Measurements from ENCODE around the gene RBM4B. TPM values are rescaled to one million over a fixed set of nuclear protein-coding genes. Genes with fewer than 3 reads are reported as not detected.
A peak's percentile ranks its signal among the peaks of the same experiment; 100 is the strongest.

Gene RBM4B
- polyA plus RNA-seq, 3 donors, result 66.8 to 68.8 (median 66.8) TPM

DNA sequence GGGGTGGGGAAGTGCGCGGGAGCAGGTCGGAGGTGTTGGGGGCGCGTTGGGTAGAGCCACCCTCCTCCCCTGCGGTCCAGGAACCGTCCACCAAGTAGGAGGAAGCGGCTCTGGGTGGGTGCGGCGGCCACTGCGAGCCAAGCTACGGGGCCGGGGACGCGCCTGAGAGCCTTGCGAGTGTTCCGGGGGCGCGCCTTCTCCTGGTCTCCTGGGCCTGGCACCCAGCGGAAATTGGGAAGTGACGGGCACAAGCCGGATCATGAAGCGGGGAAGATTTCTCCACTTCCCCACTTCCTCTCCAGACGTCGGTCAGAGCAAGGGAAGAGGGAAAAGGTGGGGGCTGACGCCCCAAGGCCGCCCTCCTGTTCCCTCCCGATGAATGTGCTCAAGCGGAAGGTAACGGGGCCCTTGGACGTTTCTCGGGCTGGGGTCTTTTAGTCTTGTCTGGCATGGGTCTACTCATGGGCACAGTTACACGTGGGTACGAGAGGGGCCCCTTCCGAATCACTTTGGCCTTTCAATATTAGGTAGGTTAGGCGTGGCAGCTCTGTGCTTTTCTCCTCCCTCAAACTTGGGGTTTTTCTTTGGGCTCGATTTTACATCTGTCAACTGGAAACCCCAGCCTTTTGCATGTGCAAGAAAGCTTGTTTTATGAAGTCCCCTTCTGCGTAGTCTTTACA, 60.4 kb downstream of the RBM4B start:
- DNase-seq (ENCODE audit: low read depth in 3 of 3, low spot score in 2 of 3), result no peak

DNA sequence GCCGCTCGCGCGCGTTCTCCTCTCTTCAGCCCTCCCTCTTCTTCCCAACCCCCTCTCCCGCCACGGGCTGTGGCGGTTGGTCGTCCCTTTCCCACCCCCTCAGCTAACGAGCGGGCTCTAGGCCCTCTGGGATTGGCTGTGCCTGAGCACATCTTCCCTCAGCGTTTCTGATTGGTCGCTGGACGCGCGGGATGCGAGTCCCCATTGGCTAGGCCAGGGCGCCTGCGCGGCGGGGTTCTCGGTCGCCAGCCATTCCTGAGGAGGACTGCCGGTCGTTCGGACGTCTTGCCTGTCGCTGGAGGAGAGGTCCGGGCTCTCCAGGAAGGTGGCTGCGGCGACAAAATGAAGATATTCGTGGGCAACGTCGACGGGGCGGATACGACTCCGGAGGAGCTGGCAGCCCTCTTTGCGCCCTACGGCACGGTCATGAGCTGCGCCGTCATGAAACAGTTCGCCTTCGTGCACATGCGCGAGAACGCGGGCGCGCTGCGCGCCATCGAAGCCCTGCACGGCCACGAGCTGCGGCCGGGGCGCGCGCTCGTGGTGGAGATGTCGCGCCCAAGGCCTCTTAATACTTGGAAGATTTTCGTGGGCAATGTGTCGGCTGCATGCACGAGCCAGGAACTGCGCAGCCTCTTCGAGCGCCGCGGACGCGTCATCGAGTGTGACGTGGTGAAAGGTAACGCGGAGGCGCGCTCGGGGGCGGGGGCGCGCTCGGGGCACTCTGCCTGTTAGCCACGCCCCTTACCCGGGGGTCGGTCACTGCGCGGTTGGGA, 61.1 kb downstream of the RBM4B start, which contains the start of gene RBM14:
Gene RBM14, plus strand, starts transcription at position 252 of the 776 bp plus-strand sequence. Its CDS starts 91 bp downstream, at position 343.
- peak; percentile 97 to 99 (median 98) for DNase-seq (ENCODE audit: low read depth in 3 of 3, low spot score in 2 of 3)

Other genes with a start within 250 kb of the RBM4B start
- 10 to 100 TPM; 69.6 to 74.7 (median 72.5) TPM for gene MRPL11, start 239.0 kb downstream of the RBM4B start, polyA plus RNA-seq (ENCODE audit: insufficient read length in 3 of 3)
- gene PELI3, start 211.0 kb downstream of the RBM4B start, polyA plus RNA-seq (ENCODE audit: insufficient read length in 3 of 3), result 1 to 10 TPM; 4.1 to 4.7 (median 4.6) TPM
- gene DPP3, start 197.5 kb downstream of the RBM4B start, polyA plus RNA-seq (ENCODE audit: insufficient read length in 3 of 3), result 10 to 100 TPM; 20.5 to 22.5 (median 20.6) TPM
- 10 to 100 TPM; 59.1 to 67.6 (median 67.0) TPM for gene BBS1, start 167.3 kb downstream of the RBM4B start, polyA plus RNA-seq (ENCODE audit: insufficient read length in 3 of 3)
- gene ZDHHC24, start 131.8 kb downstream of the RBM4B start, polyA plus RNA-seq (ENCODE audit: insufficient read length in 3 of 3), result 1 to 10 TPM; 6.5 to 7.3 (median 6.6) TPM
- under 1 TPM; 0.40 to 0.67 (median 0.53) TPM for gene ACTN3, start 131.0 kb downstream of the RBM4B start, polyA plus RNA-seq (ENCODE audit: insufficient read length in 3 of 3)
- 100 to 1,000 TPM in 2 of 3 donors, 10 to 100 TPM in 1; 95.5 to 107 (median 105) TPM for gene CTSF, start 109.3 kb downstream of the RBM4B start, polyA plus RNA-seq (ENCODE audit: insufficient read length in 3 of 3)
- under 1 TPM; 0.28 to 0.36 (median 0.28) TPM for gene CCDC87, start 84.8 kb downstream of the RBM4B start, polyA plus RNA-seq (ENCODE audit: insufficient read length in 3 of 3)
- 10 to 100 TPM; 37.6 to 41.9 (median 39.5) TPM for gene CCS, start 84.7 kb downstream of the RBM4B start, polyA plus RNA-seq (ENCODE audit: insufficient read length in 3 of 3)
- gene RBM14, start 61.3 kb downstream of the RBM4B start, polyA plus RNA-seq (ENCODE audit: insufficient read length in 3 of 3), result 10 to 100 TPM; 53.8 to 60.4 (median 54.6) TPM
- gene RBM4, start 39.2 kb downstream of the RBM4B start, polyA plus RNA-seq (ENCODE audit: insufficient read length in 3 of 3), result 100 to 1,000 TPM; 268 to 292 (median 286) TPM
- 10 to 100 TPM; 51.2 to 65.8 (median 52.4) TPM for gene SPTBN2, start 51.3 kb upstream of the RBM4B start, polyA plus RNA-seq (ENCODE audit: insufficient read length in 3 of 3)
- 10 to 100 TPM; 16.7 to 23.2 (median 20.0) TPM for gene RCE1, start 165.6 kb upstream of the RBM4B start, polyA plus RNA-seq (ENCODE audit: insufficient read length in 3 of 3)
- 10 to 100 TPM; 11.7 to 13.3 (median 13.2) TPM for gene LRFN4, start 179.2 kb upstream of the RBM4B start, polyA plus RNA-seq (ENCODE audit: insufficient read length in 3 of 3)

Measured in right renal cortex interstitium (tissue), 3 donors.